Dedifferentiated amniotic fluid mesenchymal stem cell (primary cell): Measurements from ENCODE around the gene PIK3R6.

Experiments used
- DNase-seq: peaks from one replicate; pipeline ENCODE4 v3.0.0-alpha.2; 2016; ENCODE audit errors: extremely low spot score

PIK3R6 gene

GRCh38 chr17:8797621-8798175 lies 69.8 kb downstream of the PIK3R6 start:
- no peak for DNase-seq

DNA sequence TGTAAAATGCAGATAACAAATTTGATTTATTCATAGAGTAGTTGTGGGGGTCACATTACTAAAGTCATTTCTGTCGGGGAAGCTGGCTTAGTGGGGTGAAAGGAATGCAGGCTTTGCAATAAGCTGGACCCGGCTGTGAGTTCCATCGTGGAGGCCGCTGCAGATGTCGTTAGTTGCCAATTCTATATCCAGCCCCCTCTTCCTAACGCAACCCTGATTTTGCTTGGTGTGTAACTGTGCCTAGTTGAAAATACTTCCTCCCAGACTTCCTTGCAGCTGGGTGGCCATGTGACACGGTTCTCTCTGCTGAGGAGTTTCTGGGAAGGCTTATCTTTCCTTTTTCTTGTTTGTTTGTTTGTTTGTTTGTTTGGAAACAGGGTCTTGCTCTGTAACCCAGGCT lies 72.8 kb downstream of the PIK3R6 start:
- DNase-seq: no peak

DNA sequence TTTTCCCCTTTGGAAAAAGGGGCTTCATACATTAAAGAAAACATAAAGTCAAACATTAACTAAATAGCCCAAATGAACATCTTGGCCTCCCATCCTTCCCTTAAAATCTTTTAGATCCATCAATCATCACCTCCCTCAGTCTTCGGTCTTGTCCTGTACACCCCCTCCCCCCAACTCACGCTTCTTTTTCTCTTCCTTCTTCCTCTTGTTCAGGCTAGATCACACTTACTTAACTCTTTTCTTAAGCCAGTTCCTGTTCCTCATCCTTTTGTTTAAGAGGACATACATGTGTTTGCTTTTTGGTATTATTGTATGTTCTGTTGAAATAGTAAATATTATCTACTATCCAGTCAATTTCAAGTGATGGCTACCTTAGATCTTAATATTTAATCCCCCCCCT lies 73.8 kb downstream of the PIK3R6 start:
- DNase-seq: no peak

DNA sequence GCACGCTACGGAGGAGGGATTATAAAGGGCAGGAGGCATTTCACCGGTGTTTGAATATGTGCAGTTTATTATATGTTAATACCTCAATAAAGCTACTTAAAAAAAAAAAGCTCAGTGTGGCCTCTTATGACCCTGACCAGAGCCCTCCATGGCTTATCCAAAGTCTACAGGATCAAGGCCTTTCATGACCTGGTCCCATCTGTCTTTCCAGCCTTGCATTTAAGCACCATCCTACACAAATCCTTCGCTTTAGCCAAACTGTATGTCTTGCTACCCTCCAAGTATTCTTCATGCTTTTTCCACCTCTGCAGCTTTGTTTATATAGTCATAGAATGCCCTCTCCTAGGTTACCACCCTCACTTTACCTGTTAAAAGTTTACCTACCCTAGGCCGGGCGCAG lies 74.8 kb downstream of the PIK3R6 start:
- DNase-seq: no peak

- no peak for DNase-seq
Measured at GRCh38 chr17:8791910-8792270, 75.6 kb downstream of the PIK3R6 start.

DNA sequence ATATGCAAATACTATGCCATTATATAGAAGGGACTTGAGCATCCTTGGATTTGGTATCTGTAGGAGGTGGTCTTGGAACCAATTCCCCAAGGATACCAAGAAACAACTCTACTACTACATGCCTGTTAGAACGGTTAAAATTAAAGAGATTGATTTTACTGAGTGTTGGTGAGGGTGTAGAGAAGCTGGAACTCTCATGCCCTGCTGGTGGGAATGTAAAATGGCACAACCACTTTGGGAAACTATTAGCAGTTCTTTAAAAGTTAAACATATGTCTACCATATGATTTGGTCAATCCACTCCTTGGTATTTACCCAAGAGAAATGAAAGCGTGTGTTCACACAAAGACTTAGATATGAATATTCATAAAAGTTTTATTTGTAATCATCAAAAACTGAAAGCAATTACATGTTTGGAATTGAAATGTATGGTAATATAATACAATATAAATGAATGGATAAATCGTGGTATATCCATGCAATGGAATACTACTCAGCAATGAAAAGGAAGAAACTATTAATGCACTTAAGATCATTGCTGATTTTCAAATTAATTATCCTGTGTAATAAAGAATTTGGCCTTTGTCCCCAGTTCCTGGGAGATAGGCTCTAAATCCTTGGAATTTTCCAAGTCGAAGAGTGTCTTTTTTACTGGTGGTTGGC lies 76.1 kb downstream of the PIK3R6 start:
- DNase-seq: no peak

- DNase-seq: no peak
Measured at GRCh38 chr17:8789743-8790142, 77.7 kb downstream of the PIK3R6 start.

GRCh38 chr17:8788998-8789397 lies 78.5 kb downstream of the PIK3R6 start:
- no peak for DNase-seq

DNA sequence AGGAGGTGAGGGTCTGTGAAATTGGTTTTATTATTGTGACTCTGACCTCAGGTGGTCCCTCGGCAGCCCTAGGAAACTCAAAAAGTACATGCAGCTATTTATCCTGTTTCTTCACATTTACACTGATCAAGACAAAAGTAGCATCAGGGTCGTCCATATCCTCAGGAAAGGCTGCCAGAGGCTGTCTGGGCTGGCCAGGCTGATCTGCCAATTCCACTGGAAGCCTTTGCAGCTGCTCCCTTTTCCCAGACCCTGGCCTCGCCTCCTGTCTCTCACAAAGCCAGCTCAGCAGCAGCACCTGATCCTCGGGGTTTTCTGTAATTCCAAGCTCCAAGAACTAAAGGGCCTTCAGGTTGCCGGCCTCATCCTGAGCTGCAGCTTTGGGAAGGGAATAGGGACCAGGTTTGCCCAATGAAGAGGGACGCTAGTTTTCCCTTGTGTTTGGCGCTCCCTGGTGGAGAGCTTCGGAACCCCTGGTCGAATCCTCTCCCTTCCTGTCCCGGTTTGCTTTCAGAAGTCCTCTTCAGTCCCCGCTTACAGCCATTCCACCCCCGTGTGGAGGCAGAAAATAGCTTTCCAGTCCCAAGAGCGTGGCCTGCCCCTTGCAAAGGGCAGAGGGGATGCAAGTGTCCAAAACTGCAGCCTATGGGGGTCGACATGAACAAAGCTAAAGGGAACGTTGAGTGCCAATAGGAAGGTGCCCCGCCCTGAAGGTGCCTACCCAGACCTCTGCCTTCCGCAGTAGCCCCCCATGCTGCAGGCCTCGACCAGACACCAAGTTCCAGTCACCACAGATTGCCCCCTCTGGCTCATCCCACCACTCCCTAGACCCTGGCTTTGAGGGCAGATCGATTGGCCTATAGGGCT lies 81.7 kb downstream of the PIK3R6 start:
- DNase-seq: peak; percentile 46

GRCh38 chr17:8782176-8782575 lies 85.3 kb downstream of the PIK3R6 start:
- no peak for DNase-seq

DNA sequence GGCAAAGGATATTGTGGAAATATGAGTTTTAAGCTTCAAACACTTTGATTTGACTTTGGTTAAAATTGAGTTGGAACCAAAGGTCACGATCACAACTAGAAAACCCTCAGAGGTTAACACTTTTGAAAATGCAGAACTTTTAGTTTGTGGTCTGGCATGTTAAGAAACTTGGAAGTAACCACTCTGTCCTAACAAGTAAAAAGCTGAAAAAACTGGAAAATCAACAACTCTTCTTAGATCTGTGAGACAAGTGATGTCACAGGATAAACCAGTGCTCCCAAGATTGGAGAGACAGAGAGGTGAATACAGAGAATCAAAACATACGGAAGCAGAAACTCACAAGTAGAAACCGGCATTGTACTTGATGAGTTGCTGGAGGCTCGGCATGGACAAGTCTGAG lies 85.7 kb downstream of the PIK3R6 start:
- no peak for DNase-seq

DNA sequence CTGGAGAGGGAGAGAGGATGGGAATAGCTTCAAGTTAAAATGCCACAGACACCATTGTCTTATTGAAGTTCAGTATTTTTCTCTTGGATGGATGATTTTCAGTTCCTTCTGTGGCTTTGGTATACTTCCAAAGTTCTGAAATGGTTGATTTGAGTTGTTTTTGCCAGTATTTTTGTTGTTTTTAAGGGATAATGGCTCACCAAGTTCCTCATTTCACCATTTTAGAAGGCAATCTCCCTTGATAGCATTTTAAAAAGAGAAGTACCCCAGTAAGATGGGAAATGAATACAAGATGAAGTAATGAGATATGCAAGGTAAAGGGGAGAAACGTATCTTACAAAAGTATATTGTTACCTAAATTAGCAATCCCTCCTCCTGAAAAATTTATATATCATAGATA lies 90.6 kb downstream of the PIK3R6 start:
- no peak for DNase-seq

DNA sequence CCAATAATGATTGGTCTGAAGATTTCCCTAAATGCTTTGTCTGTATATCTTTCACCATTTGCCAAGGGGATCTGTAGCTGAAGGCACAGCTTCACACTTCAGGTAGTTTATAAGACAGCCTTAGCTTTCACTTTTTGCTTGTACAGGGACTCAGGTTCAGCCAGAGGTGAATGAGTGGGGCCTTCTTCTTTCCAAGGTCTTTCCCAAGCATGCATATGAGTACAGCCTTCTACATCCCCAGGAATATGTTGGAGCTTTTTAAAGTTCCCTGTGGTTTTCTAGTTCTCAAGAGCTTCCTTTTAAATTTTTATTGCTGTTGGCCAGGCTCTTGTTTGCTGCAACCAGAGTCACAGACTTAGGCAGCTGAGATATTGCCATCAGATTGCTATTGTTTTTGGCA lies 91.2 kb downstream of the PIK3R6 start:
- no peak for DNase-seq

DNA sequence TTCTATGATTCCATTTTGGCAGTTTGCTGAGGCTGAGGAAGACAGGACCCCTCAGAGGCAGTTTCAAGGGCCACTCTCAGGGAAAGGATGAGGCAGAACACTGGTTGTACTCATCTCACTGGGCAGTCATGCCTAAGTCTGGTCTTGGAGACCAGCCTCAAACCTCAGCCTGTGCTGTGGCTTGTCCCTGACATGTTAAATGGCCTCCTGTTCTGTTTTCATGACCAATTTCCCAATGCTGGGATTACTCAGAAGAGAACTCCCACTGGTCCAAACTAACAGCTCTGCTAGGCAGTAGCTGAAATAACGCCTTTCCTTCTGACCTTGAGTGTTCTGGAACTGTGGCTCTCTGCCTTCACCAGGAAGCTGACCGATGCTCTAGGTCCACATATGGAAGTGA lies 100.7 kb downstream of the PIK3R6 start:
- no peak for DNase-seq

DNA sequence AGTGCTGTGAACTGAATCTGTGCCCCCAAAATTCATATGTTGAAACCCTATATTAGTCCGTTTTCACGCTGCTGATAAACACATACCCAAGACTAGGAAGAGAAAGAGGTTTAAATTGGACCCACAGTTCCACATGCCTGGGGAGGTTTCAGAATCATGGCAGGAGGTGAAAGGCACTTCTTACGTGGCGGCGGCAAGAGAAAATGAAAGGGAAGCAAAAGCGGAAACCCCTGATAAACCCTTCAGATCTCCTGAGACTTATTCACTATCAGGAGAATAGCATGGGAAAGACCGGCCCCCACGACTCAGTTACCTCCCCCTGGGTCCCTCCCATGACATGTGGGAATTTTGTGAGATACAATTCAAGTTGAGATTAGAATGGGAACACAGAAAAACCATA lies 105.5 kb downstream of the PIK3R6 start:
- no peak for DNase-seq

DNA sequence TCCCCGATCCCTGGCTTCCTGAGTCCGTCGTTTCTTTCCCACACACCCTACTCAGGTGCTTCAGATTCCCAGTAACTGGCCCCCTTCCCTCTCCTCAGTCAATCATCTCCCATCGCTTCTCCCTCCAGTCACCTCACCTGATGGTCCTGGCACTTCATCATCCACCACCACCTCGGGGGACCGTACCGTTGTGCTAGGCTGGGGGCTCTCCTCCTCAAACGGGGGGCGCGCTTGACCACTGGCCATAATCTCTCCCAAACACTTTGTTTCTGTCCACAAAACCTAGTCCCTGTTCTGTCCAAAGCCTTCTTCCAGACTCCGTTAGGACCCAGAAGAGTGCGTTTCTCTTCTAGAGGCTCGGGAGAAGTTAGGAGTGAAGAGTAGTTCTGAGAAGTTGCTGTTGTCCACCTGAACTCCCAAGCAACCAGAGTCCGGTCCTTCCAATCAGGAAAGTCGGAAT lies 109.3 kb downstream of the PIK3R6 start, which contains the start of gene SPDYE4:
TSS of gene SPDYE4 (minus strand) at position 410 of the 460 bp plus-strand sequence. CDS start at position 246, 164 bp downstream.
- DNase-seq: no peak

DNA sequence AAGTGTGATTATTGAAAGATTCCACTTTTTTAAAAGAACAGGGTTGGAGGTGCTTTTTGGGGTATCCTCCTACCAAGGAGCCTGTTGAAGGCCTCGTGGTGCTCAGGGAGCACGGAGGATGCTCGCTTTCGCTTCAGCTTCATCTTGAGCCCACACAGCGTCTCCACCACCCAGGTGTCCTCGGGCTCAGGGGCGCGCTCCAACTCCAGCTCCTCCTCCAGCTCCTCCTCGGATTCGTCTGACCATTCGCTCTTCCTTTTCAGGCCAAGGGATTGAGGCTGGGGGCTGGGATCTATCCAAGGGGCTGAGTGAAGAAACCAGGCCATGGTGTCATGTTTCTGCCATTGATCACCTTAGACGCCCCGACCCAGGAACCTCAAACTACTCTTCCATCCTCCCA lies 110.3 kb downstream of the PIK3R6 start:
- no peak for DNase-seq

GRCh38 chr17:8755590-8756255 lies 111.8 kb downstream of the PIK3R6 start:
- no peak for DNase-seq

DNA sequence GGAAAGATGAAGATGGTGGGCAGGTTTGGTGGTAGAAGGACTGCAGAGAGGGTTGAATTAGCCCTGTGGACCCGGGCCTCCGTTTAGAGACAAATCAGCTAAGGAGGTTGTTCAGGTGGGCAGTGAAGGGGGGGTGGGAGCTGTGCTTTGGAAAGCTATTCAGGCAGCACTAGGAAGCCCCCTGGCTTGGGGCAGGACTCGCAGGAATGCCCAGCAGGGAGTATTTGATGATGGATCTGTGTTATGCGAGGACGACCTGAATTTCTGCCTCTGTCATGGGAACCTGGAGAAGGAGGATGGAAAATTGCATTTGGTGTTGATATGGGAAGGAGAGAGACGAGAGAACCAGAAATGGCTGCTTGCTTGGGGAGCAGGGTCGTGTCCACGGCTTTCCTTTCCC lies 112.6 kb downstream of the PIK3R6 start:
- no peak for DNase-seq

DNA sequence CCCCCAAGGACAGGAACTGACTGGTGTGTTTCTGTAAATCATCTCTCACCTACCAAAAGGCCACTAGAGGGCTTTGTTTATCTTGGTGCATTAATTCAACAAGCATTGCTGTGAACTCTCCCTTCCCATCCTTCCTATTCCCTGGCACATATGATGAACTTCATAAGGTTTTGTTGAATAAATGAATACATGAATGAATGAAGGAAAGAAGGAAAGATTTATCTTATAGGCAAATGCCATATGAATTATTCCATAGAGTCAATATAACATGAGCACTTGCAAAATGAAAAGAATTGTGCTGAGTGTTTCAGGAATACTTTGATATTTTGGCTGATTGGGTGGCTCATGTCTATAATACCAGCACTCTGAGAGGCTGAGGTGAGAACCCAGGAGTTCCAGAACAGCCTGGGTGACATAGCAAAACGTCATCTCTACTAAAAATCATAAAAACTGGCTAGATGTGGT lies 113.5 kb downstream of the PIK3R6 start:
- DNase-seq: no peak

DNA sequence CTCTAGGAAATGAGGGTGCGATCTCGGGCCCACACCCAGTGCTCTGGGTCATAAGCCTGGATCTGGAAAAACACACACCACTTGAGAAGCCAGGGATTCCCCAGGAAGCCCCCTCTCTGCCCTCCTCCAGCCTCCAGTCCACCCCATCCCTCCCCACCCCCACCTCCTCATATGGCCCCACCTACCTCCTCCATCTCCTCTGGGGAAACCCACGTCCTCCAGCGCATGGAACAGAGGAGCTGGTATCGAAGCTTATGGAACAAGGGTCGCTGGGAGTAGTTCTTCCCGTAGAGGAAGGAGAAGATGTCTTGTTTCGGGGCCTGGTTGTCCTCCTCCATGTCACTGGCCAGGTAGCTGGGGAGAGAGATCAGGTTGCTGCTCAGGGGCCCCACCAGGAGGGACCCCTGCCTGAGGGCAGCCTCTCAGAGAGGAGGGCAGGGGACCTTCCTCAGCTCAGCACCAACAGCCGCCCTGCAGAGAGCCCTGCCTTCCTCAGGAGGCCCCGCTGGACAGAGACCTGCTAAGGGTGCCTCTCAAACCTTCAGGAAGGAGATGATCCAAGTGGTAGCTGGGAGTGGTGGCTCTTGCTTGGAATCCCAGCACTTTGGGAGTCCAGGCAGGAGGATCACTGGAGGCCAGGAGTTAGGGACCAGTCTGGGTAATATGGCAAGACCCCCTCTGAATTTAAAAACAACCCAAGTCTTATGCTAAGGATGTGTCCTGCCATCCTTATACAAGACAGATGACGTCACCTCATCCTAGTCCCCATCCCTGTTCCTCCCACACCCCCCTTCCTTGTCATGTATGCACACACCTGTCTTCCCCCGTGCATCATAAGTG lies 114.1 kb downstream of the PIK3R6 start:
- no peak for DNase-seq
